Body of pancreas (tissue), 4 donors: Measurements from ENCODE around the gene ABI3BP. TPM values are rescaled to one million over a fixed set of nuclear protein-coding genes. Genes with fewer than 3 reads are reported as not detected.

ENCODE experiments used
- ATAC-seq: fragments of 150-250 bp; one replicate; pipeline ENCODE4 v1.9.1; 2016
- DNase-seq, 4 donors: peaks; one replicate each; pipeline ENCODE4 v3.0.0-alpha.2; 2019
- H3K27ac ChIP-seq, 4 donors: fragments of 200-600 bp; sonication (generic); 1 replicate in 3 of 4; 2 replicates in 1 of 4; pipeline versions ENCODE4 v1.5.1 to v1.6.1; 2016 to 2019; ENCODE audit warnings: mild to moderate bottlenecking in 1 of 4, mixed read lengths in 1 of 4, moderate library complexity in 1 of 4
- H3K27me3 ChIP-seq, 2 donors: fragments of 200-600 bp; sonication (generic); one replicate each; pipeline ENCODE4 v1.6.0; 2016; ENCODE audit warnings: mild to moderate bottlenecking in 1 of 2
- H3K36me3 ChIP-seq, 2 donors: fragments of 200-600 bp; sonication (generic); replicated peaks in 1 of 2; 2 replicates each; pipeline ENCODE4 v1.5.1; 2016; ENCODE audit warnings: low read depth in 2 of 2; ENCODE audit not compliant: insufficient read depth in 1 of 2
- H3K4me1 ChIP-seq: fragments of 200-600 bp; sonication (generic); one replicate; pipeline ENCODE4 v1.6.0; 2016
- H3K4me3 ChIP-seq, 2 donors: fragments of 200-600 bp; sonication (generic); 1 replicate in 1 of 2; 2 replicates in 1 of 2; pipeline ENCODE4 v1.5.1; 2016 to 2019
- H3K9me3 ChIP-seq, 3 donors: fragments of 200-600 bp; sonication (generic); 1 replicate in 2 of 3; 2 replicates in 1 of 3; pipeline ENCODE4 v1.5.1; 2016
- POLR2A ChIP-seq, 3 donors: fragments of 450-650 bp; IDR thresholded peaks; one replicate each; pipeline ENCODE4 v1.6.1; 2016; ENCODE audit warnings: antibody characterized with exemption in 3 of 3, mild to moderate bottlenecking in 2 of 3
- WGBS, 2 donors: methylation state at CpG; one replicate each; pipeline ENCODE4 v1.1.5; 2017; 5-methylcytosine and 5-hydroxymethylcytosine counted together
- intact Hi-C: fragments of 100-400 bp; cut with DNase I; formaldehyde crosslinking; loops from one replicate; pipeline ENCODE4 v1.15.1; 2023
- total RNA-seq, 2 donors: library from RNA; depleted of rRNA; stranded (reverse); fragments of >200 nt; gene quantifications; one replicate each; pipeline ENCODE4 v1.1.0, GENCODE V29; 2016
- TF ChIP-seq, protein P1 (sequence below), 7 experiments: fragments of 450-650 bp in 4 of 7; fragments of 200-600 bp in 3 of 7; sonication (generic) in 3 of 7; IDR thresholded peaks; one replicate each; pipeline ENCODE4 v1.5.1; 2016 to 2019; ENCODE audit warnings: antibody characterized with exemption in 7 of 7

ABI3BP gene
- total RNA-seq, 2 donors from 2014 or later: 9.3 to 19.8 TPM

DNA sequence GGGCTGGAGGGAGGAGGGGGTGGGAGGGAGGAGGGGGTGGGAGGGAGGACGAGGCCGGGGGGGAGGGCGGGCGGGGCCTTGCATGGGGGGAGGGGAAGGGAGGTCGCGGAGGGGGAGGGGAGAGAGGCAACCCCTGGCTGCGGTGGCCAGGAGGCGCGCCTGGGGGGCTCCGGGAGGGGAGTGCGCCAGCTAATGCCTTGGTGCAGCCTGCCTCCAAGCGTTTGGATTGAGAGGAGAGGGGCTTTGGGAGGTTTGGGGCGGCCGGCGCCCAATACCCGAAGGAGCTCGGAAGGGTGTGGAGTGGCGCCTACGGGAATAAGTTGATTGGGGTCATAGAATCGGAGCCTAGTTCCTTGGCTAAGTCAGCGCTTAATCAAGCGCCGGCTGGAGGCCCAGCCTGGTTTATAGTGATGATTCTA is 283.4 kb downstream of the ABI3BP start:
- peaks cover 30% of the 10 kb centered on the region for H3K4me1 ChIP-seq
- no peaks in the 10 kb centered on the region for H3K27me3 ChIP-seq
- intact Hi-C loops: no loop called here
- TF ChIP-seq, protein P1, sequence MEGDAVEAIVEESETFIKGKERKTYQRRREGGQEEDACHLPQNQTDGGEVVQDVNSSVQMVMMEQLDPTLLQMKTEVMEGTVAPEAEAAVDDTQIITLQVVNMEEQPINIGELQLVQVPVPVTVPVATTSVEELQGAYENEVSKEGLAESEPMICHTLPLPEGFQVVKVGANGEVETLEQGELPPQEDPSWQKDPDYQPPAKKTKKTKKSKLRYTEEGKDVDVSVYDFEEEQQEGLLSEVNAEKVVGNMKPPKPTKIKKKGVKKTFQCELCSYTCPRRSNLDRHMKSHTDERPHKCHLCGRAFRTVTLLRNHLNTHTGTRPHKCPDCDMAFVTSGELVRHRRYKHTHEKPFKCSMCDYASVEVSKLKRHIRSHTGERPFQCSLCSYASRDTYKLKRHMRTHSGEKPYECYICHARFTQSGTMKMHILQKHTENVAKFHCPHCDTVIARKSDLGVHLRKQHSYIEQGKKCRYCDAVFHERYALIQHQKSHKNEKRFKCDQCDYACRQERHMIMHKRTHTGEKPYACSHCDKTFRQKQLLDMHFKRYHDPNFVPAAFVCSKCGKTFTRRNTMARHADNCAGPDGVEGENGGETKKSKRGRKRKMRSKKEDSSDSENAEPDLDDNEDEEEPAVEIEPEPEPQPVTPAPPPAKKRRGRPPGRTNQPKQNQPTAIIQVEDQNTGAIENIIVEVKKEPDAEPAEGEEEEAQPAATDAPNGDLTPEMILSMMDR (IDR thresholded peaks at IDR 0.05): peak in 1 of 7 experiments; percentile 5
- no peak for TF ChIP-seq POLR2A (IDR thresholded peaks at IDR 0.05)
- WGBS, 2 donors: 1% methylated on average over 17 to 21 of the region's 23 CpGs
- H3K36me3 ChIP-seq: no peaks in the 10 kb centered on the region
- no peaks in the 10 kb centered on the region for H3K9me3 ChIP-seq
- DNase-seq: peak; percentile 25 to 39 (median 32)
- ATAC-seq: no peak
- H3K27ac ChIP-seq: peak overlapping the region; percentile 89 to 98 (median 93)
- H3K4me3 ChIP-seq: peak overlapping the region; percentile 58 to 60

DNA sequence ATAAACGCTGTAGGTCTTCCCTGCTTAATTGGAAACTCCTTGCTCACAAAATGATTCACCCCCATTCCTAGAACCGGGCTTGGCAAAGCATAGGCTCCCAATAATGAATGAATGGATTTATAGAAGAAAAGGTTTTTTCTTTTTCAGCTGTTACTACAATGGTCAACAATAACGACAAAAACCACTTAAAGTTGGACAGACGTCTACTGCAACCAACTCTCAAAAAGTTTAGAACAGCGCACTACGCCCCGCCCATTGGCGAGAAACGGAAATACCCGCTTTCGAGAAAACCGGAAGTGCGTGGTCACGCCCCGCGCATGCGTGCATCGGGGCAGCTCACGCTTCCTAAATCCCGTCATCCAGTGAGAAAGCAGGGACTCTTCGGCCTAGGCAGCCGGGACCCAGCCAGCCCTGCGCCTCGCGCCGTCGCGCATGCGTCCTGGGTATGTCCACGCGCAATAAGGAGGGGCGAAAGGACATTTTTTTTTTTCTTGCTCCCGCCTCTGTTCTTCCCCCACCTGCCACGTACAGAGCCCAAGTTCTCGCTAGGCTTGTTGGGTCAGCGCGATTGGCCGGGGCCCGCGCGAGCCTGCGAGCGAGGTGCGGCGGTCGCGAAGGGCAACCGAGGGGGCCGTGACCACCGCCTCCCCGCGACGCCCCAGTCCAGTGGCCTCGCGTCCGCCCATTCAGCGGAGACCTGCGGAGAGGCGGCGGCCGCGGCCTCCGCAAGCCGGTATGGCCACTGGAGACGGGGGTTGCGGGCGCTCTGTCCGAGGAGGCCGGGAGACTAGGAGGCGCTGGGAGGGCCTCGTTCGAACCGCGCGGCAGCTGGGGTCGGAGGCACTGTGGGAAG is 284.0 kb downstream of the ABI3BP start, which contains the start of gene TFG:
Gene TFG (plus strand): TSS at position 506 of the 853 bp plus-strand sequence. CDS start 4,192 bp downstream, outside the sequence.
- no peaks in the 10 kb centered on the region for H3K9me3 ChIP-seq
- TF ChIP-seq POLR2A (IDR thresholded peaks at IDR 0.05): peak; percentile 64 to 78 (median 74)
- TF ChIP-seq, protein P1 (IDR thresholded peaks at IDR 0.05): no peak
- peak; percentile 97 for ATAC-seq
- peak; percentile 99 for DNase-seq
- H3K36me3 ChIP-seq: no peaks in the 10 kb centered on the region
- 0 to 1% methylated on average over 13 to 60 of the region's 76 CpGs for WGBS, 2 donors
- H3K4me1 ChIP-seq: peaks cover 25% of the 10 kb centered on the region
- peak within 1 kb of the TSS; percentile 89 to 98 (median 93) for H3K27ac ChIP-seq
- H3K27me3 ChIP-seq: no peaks in the 10 kb centered on the region
- H3K4me3 ChIP-seq: peak within 1 kb of the TSS; percentile 58 to 60
- intact Hi-C loops: no loop called here

DNA sequence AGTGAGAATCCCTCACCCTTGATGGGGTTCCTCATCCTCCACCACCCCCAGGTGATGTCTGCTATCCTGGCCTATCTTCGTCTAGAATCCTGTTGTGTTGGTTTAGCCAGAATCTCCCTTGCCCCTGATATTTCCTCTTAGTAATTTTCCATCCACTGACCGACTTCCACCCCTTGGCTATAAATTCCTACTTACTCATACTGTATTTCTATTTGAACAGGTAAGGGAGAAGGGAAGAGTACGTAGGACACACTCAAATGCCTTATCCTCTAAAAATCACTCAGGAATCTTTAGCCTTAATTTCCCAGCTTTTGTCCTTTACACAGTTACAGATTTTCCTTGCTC is 284.6 kb downstream of the ABI3BP start:
- Histone ChIP-seq H3K9me3 (no peaks in the 10 kb centered on the region), H3K27me3 (no peaks in the 10 kb centered on the region), H3K4me3 (no peak overlapping the region), H3K36me3 (no peaks in the 10 kb centered on the region), H3K4me1 (peaks cover 22% of the 10 kb centered on the region), H3K27ac (peak overlapping the region; percentile 89 to 98 (median 93))
- TF ChIP-seq, protein P1 (IDR thresholded peaks at IDR 0.05): no peak
- TF ChIP-seq POLR2A (IDR thresholded peaks at IDR 0.05): no peak
- WGBS, 2 donors: 73 to 78% methylated on average over 3 of the region's 3 CpGs
- intact Hi-C loops: no loop called here
- DNase-seq (no peak), ATAC-seq (no peak)

DNA sequence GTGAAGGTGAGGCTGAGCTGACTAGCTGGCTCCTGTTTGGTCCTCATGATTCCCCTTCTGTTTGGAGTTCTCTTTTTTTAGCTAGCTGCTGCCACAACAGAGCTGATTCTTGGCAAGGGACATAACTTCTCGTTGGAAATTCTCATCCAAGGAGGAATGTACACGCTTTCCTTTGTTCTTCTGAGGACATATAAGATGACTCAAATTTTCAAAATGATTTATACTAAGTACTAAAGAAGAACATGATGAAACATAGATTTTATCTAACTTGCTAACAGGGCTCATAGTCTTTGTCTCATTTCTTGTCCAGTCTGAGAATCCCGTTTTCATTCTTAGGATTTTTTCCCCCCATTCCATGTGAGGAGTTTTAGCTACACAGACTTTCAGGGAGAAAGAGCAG is 286.9 kb downstream of the ABI3BP start:
- WGBS, 2 donors: 57 to 62% methylated on average over 3 of the region's 3 CpGs
- Histone ChIP-seq H3K27ac (no peak overlapping the region), H3K4me1 (peaks cover 9% of the 10 kb centered on the region), H3K4me3 (no peak overlapping the region), H3K36me3 (no peaks in the 10 kb centered on the region), H3K9me3 (no peaks in the 10 kb centered on the region), H3K27me3 (no peaks in the 10 kb centered on the region)
- DNase-seq: no peak
- TF ChIP-seq, protein P1 (IDR thresholded peaks at IDR 0.05): no peak
- TF ChIP-seq POLR2A (IDR thresholded peaks at IDR 0.05): no peak
- intact Hi-C loops: no loop called here
- ATAC-seq: no peak
